H1 (cell line): ENCODE results near the gene DLG5. TPM values are rescaled to one million over a fixed set of nuclear protein-coding genes. Genes with fewer than 3 reads are reported as not detected.

Source experiments
- NANOG ChIP-seq: IDR thresholded peaks from 2 replicates; pipeline ENCODE4 v1.6.1; 2011; ENCODE audit warnings: low read length, low read depth, mild to moderate bottlenecking, inconsistent platforms; ENCODE audit not compliant: insufficient read depth, poor library complexity, severe bottlenecking
- polyA plus RNA-seq, 7 experiments: library from polyadenylated mRNA; depleted of rRNA in 3 of 7; stranded (reverse) in 5 of 7; unstranded in 2 of 7; fragments of >200 nt in 5 of 7; fragments of 200-250 nt in 2 of 7; gene quantifications; 1 replicate in 5 of 7; 2 replicates in 1 of 7; 4 replicates in 1 of 7; pipeline versions ENCODE4 v1.2.1 to v1.2.3, GENCODE V29; 2011 to 2013; ENCODE audit warnings: missing spikeins in 2 of 7, mixed read lengths in 2 of 7
- total RNA-seq: library from RNA; stranded (reverse); fragmentation: NEBNext Ultra II Directional; extraction: Animal tissue kit (Norgen Biotek cat#: 25700); gene quantifications from 2 replicates; pipeline ENCODE4 v1.2.1, GENCODE V29; 2021

The DLG5 gene
- total and polyA plus RNA-seq, 2 of the 8 experiments (the other 6 are each of a cell fraction or from before 2014, with no cell fraction given): 15.6 to 71.4 TPM

DNA sequence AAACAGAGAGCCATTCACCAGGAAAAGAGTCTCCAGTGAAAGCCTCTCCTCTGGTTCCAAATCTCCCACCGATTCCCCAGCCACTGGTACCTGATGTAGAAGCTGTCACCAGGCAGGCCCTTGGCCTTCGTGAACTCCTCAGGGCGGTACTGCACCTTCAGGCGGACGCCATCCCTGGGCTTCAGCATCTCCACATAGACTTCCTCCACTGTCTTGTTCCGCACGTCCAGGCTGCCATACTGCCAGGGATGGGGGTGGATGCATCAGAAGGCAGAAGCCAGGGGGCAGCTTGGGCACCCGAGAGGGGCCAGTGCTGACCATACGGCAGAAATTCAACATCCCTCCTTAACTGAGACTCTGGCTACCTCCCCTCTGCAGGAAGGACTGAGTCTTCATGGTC, 118.8 kb downstream of the DLG5 start (continued):
- TF ChIP-seq NANOG: no peak
